SK-N-SH treated with all-trans-retinoic acid at 6 μM for 48 hours (cell line): ENCODE data around the gene SPSB2.
"Not testable (repeated sequence)": the region's sequence is repeated elsewhere in the genome, so short reads cannot be mapped to it uniquely, and the experiment has no call there.

Experiments
- CSRNP3 ChIP-seq: fragments of 250-450 bp; sonication (Bioruptor Pico); IDR thresholded peaks from 2 replicates; pipeline ENCODE4 v1.5.1; 2021; ENCODE audit warnings: mild to moderate bottlenecking, moderate library complexity
- ISL1 ChIP-seq: fragments of 250-450 bp; sonication (Bioruptor Pico); IDR thresholded peaks from 2 replicates; pipeline ENCODE4 v2.1.2; 2022; ENCODE audit warnings: mild to moderate bottlenecking, moderate library complexity
- OSR1 ChIP-seq: fragments of 250-450 bp; sonication (Bioruptor Pico); IDR thresholded peaks from 2 replicates; pipeline ENCODE4 v1.8.0; 2022; ENCODE audit warnings: moderate library complexity, mild to moderate bottlenecking, inconsistent platforms
- PATZ1 ChIP-seq: fragments of 250-450 bp; sonication (Bioruptor Pico); IDR thresholded peaks from 2 replicates; pipeline ENCODE4 v1.8.0; 2020; ENCODE audit warnings: mild to moderate bottlenecking, moderate library complexity, borderline replicate concordance
- POU6F1 ChIP-seq: fragments of 250-450 bp; sonication (Bioruptor Pico); IDR thresholded peaks from 2 replicates; pipeline ENCODE4 v1.8.0; 2021; ENCODE audit warnings: low read depth, mild to moderate bottlenecking, moderate library complexity, borderline replicate concordance
- TOX ChIP-seq: fragments of 250-450 bp; sonication (Bioruptor Pico); IDR thresholded peaks from 2 replicates; pipeline ENCODE4 v1.8.0; 2021; ENCODE audit warnings: mild to moderate bottlenecking, moderate library complexity, borderline replicate concordance
- ZFP30 ChIP-seq: fragments of 450-650 bp; formaldehyde crosslinking; IDR thresholded peaks from 2 replicates; pipeline ENCODE4 v1.5.0; 2022; ENCODE audit warnings: mild to moderate bottlenecking, moderate library complexity
- ZNF565 ChIP-seq: fragments of 450-650 bp; formaldehyde crosslinking; conservative IDR thresholded peaks from 2 replicates; pipeline ENCODE4 v1.5.0; 2020; ENCODE audit warnings: low read depth, mild to moderate bottlenecking, moderate library complexity
- ZNF8 ChIP-seq: fragments of 450-650 bp; formaldehyde crosslinking; IDR thresholded peaks from 2 replicates; pipeline ENCODE4 v1.5.0; 2020; ENCODE audit warnings: mild to moderate bottlenecking, moderate library complexity

- TF ChIP-seq ZFP30 (CRISPR knock-in tag); ZNF565 (CRISPR knock-in tag); CSRNP3 (CRISPR knock-in tag); PATZ1 (CRISPR knock-in tag); ISL1 (CRISPR knock-in tag); TOX (CRISPR knock-in tag); POU6F1; OSR1; ZNF8: not testable (repeated sequence)
Measured at GRCh38 chr12:6874015-6874368, 889 bp upstream of the SPSB2 start.
